Subcutaneous abdominal adipose tissue (tissue), 5 donors: ENCODE data around the gene FOXK1.
A peak's percentile ranks its signal among the peaks of the same experiment; 100 is the strongest.
"Not testable (repeated sequence)": the region's sequence is repeated elsewhere in the genome, so short reads cannot be mapped to it uniquely, and the experiment has no call there.

ENCODE experiments used
- H3K27ac ChIP-seq: one replicate; pipeline ENCODE4 v1.7.0; 2013; ENCODE audit warnings: low read depth, mild to moderate bottlenecking, inconsistent platforms, low read length, moderate library complexity
- H3K27me3 ChIP-seq, 5 donors: one replicate each; pipeline ENCODE4 v1.7.0; 2013; ENCODE audit warnings: low read length in 5 of 5, inconsistent platforms in 1 of 5; ENCODE audit not compliant: control insufficient read depth in 5 of 5, insufficient read depth in 4 of 5
- H3K36me3 ChIP-seq, 5 donors: one replicate each; pipeline ENCODE4 v1.7.0; 2013; ENCODE audit warnings: low read length in 5 of 5; ENCODE audit not compliant: control insufficient read depth in 5 of 5, insufficient read depth in 5 of 5
- H3K4me1 ChIP-seq, 5 donors: one replicate each; pipeline ENCODE4 v1.7.0; 2013; ENCODE audit warnings: low read length in 5 of 5, mild to moderate bottlenecking in 3 of 5, moderate library complexity in 1 of 5; ENCODE audit not compliant: control insufficient read depth in 5 of 5, insufficient read depth in 5 of 5
- H3K4me3 ChIP-seq, 5 donors: one replicate each; pipeline ENCODE4 v1.7.0; 2013; ENCODE audit warnings: low read length in 5 of 5, low read depth in 1 of 5
- H3K9ac ChIP-seq, 5 donors: one replicate each; pipeline ENCODE4 v1.7.0; 2013; ENCODE audit warnings: low read length in 5 of 5, mild to moderate bottlenecking in 4 of 5, moderate library complexity in 3 of 5
- H3K9me3 ChIP-seq, 5 donors: one replicate each; pipeline ENCODE4 v1.7.0; 2013; ENCODE audit warnings: low read length in 5 of 5; ENCODE audit not compliant: control insufficient read depth in 5 of 5
- donor health status: healthy.
- donor health status: healthy.
- donor health status: healthy.
- donor health status: healthy.
- donor health status: healthy.

FOXK1 gene

GRCh38 chr7:4788627-4789189 is 106.6 kb downstream of the FOXK1 start:
- H3K9ac ChIP-seq, result no peak overlapping the region
- H3K9me3 ChIP-seq, result no peaks in the 10 kb centered on the region
- H3K27me3 ChIP-seq, result no peaks in the 10 kb centered on the region
- H3K4me1 ChIP-seq, result peaks cover 0 to 22% (median 14%) of the 10 kb centered on the region in 5 donors
- H3K27ac ChIP-seq, result no peak overlapping the region
- peaks cover 0 to 83% (median 76%) of the 10 kb centered on the region in 5 donors for H3K36me3 ChIP-seq
- H3K4me3 ChIP-seq, result no peak overlapping the region

DNA sequence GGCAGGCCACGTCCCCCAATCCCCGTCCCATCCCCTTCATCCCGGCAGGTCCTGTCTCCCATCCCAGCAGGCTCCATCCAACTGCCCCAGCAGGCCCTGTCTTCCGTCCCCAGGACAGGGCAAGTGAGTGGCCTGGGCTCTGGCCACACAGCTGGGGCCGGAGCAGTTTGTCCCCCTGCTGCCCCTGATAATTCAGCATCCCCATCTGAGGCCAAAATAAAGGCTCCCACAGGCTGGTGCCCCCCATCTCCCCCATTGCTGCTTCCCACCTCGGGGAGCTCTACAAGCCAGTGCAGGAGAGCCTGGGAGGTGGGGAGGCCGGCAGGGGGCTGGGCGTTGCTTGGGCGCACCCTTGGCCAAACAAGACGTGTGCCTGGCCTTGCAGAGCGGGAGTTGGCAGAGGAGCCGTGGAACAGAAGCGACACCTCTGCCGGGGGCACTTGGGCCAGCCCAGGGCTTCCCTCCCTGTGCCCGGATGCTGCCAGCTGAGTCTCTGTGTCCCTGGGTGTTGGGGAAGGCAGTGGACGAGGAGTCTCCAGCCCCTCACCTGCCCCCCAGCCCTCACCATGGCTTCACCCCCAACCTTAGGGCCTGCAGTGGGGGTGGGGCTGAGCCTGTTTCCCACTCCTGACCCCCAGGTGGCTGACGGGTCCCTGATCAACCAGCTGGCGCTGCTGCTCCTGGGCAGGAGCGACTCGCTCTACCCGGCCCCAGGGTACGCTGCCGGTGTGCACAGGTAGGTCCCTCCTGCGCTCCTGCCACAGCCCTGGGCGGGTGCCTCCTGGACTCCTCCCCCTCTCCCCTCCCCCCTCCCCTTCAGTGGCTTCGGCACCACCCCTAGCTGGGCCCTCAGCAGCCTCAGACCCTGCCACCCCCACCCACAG is 107.3 kb downstream of the FOXK1 start:
- no peak overlapping the region for H3K27ac ChIP-seq
- no peak overlapping the region for H3K4me3 ChIP-seq
- peaks cover 0 to 76% (median 68%) of the 10 kb centered on the region in 5 donors for H3K36me3 ChIP-seq
- H3K4me1 ChIP-seq, result peaks cover 0 to 22% (median 14%) of the 10 kb centered on the region in 5 donors
- H3K9ac ChIP-seq, result no peak overlapping the region
- H3K9me3 ChIP-seq, result no peaks in the 10 kb centered on the region
- no peaks in the 10 kb centered on the region for H3K27me3 ChIP-seq

GRCh38 chr7:4790078-4790465 is 108.0 kb downstream of the FOXK1 start:
- peaks cover 0 to 70% (median 62%) of the 10 kb centered on the region in 5 donors for H3K36me3 ChIP-seq
- H3K9me3 ChIP-seq, result no peaks in the 10 kb centered on the region
- H3K4me3 ChIP-seq, result no peak overlapping the region
- no peaks in the 10 kb centered on the region for H3K27me3 ChIP-seq
- peaks cover 0 to 22% (median 14%) of the 10 kb centered on the region in 5 donors for H3K4me1 ChIP-seq
- no peak overlapping the region for H3K9ac ChIP-seq
- no peak overlapping the region for H3K27ac ChIP-seq

- no peaks in the 10 kb centered on the region for H3K27me3 ChIP-seq
- H3K4me1 ChIP-seq, result peaks cover 0 to 22% (median 14%) of the 10 kb centered on the region in 5 donors
- no peak overlapping the region for H3K27ac ChIP-seq
- H3K9me3 ChIP-seq, result no peaks in the 10 kb centered on the region
- H3K36me3 ChIP-seq, result peaks cover 0 to 65% (median 57%) of the 10 kb centered on the region in 5 donors
- H3K4me3 ChIP-seq, result no peak overlapping the region
- no peak overlapping the region for H3K9ac ChIP-seq
Observed at GRCh38 chr7:4790516-4790991, 108.5 kb downstream of the FOXK1 start.

DNA sequence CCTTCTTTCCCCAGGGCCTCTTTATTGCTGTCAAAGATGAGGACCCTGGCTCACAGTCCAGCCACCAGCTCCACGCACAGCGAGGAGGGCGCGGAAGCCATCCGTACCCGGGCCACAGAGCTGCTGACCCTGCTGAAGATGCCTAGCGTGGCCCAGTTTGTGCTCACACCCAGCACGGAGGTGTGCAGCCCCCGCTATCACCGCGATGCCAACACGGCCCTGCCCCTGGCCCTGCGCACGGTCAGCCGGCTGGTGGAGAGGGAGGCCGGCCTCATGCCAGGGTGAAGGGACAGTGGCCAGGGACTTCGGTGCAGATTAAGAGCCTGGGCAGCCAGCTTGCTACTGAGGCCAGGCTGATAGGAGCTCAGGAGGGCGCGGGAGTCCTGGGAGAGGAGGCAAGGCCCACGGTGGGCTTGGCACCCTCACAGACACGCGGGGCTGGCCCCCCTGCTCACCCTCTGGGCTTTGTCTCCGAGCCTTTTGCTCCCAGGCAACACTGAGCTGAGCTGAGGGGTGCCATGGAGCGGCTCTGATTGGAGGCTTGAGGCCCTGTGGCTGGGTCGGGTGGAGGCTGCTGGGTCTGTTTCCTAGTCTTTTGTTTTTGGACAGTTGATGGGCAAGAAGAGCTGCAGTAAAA is 109.1 kb downstream of the FOXK1 start:
- Histone ChIP-seq H3K4me3 (no peak overlapping the region), H3K27me3 (no peaks in the 10 kb centered on the region), H3K9me3 (no peaks in the 10 kb centered on the region), H3K27ac (no peak overlapping the region), H3K36me3 (peaks cover 0 to 58% (median 51%) of the 10 kb centered on the region in 5 donors), H3K9ac (no peak overlapping the region), H3K4me1 (peaks cover 0 to 22% (median 14%) of the 10 kb centered on the region in 5 donors)

- Histone ChIP-seq H3K9ac (peak overlapping the region in 2 of 5 donors; percentile 25 to 61), H3K36me3 (peaks cover 0 to 51% (median 43%) of the 10 kb centered on the region in 5 donors), H3K27ac (no peak overlapping the region), H3K4me1 (peaks cover 0 to 22% (median 14%) of the 10 kb centered on the region in 5 donors), H3K9me3 (no peaks in the 10 kb centered on the region), H3K27me3 (no peaks in the 10 kb centered on the region), H3K4me3 (peak overlapping the region in 4 of 5 donors; percentile 50 to 70 (median 64))
Observed at GRCh38 chr7:4791738-4792536, 109.8 kb downstream of the FOXK1 start.

- Histone ChIP-seq H3K9me3 (no peaks in the 10 kb centered on the region), H3K36me3 (peaks cover 0 to 44% (median 37%) of the 10 kb centered on the region in 5 donors), H3K4me1 (peaks cover 0 to 22% (median 14%) of the 10 kb centered on the region in 5 donors), H3K27ac (no peak overlapping the region), H3K27me3 (no peaks in the 10 kb centered on the region), H3K9ac (peak overlapping the region in 2 of 5 donors; percentile 25 to 61), H3K4me3 (peak overlapping the region in 4 of 5 donors; percentile 50 to 70 (median 64))
Observed at GRCh38 chr7:4792537-4793126, 110.5 kb downstream of the FOXK1 start.

- not testable (repeated sequence) for H3K9ac ChIP-seq, H3K27ac ChIP-seq, H3K4me3 ChIP-seq, H3K9me3 ChIP-seq, H3K27me3 ChIP-seq
- Histone ChIP-seq H3K36me3 (peaks cover 0 to 35% (median 28%) of the 10 kb centered on the region in 5 donors), H3K4me1 (peaks cover 0 to 26% (median 17%) of the 10 kb centered on the region in 5 donors)
Observed at GRCh38 chr7:4793385-4793993, 111.4 kb downstream of the FOXK1 start.

DNA sequence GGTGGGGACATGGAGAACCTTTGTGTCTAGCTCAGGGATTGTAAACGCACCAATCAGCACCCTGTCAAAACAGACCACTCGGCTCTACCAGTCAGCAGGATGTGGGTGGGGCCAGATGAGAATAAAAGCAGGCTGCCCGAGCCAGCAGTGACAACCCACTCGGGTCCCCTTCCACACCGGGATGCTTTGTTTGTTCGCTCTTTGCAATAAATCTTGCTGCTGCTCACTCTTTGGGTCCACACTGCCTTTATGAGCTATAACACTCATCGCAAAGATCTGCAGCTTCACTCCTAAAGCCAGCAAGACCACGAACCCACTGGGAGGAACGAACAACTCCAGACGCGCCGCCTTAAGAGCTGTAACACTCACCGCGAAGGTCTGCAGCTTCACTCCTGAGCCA is 112.1 kb downstream of the FOXK1 start:
- H3K9ac ChIP-seq, result not testable (repeated sequence)

More for the DNA sequence above, 112.1 kb downstream of the FOXK1 start:
- not testable (repeated sequence) for H3K27ac ChIP-seq, H3K9me3 ChIP-seq, H3K4me3 ChIP-seq, H3K27me3 ChIP-seq
- H3K4me1 ChIP-seq, result peaks cover 0 to 26% (median 17%) of the 10 kb centered on the region in 5 donors
- H3K36me3 ChIP-seq, result peaks cover 0 to 29% (median 23%) of the 10 kb centered on the region in 5 donors
